ENCODE results near the gene TCF7L1. TPM values are rescaled to one million over a fixed set of nuclear protein-coding genes. Genes with fewer than 3 reads are reported as not detected.

Gene TCF7L1
- total and polyA plus RNA-seq, 12 donors: 4.5 to 10.9 (median 6.3) TPM

- no peak for TF ChIP-seq CTCF (IDR thresholded peaks at IDR 0.05)
- Histone ChIP-seq H3K9me3 (no peaks in the 10 kb centered on the region), H3K4me3 (peak overlapping the region in 4 of 10 donors; percentile 5 to 37 (median 30)), H3K27ac (peak overlapping the region; percentile 30 to 82 (median 70)), H3K36me3 (no peaks in the 10 kb centered on the region), H3K27me3 (no peaks in the 10 kb centered on the region), H3K4me1 (peaks cover 14 to 84% (median 35%) of the 10 kb centered on the region in 9 donors)
- 67 to 77% methylated on average over 9 of the region's 9 CpGs for WGBS, 2 donors
- intact Hi-C loops (cut with DNase I): loop anchor here in 1 of 10 donors (5.0 kb wide), 1 partner anchor 139 kb away; no protein-coding TSS in a partner anchor
- DNase-seq (no peak), ATAC-seq (no peak)
These were observed 142.9 kb downstream of the TCF7L1 start for GRCh38 chr2:85275984-85276540.

DNA sequence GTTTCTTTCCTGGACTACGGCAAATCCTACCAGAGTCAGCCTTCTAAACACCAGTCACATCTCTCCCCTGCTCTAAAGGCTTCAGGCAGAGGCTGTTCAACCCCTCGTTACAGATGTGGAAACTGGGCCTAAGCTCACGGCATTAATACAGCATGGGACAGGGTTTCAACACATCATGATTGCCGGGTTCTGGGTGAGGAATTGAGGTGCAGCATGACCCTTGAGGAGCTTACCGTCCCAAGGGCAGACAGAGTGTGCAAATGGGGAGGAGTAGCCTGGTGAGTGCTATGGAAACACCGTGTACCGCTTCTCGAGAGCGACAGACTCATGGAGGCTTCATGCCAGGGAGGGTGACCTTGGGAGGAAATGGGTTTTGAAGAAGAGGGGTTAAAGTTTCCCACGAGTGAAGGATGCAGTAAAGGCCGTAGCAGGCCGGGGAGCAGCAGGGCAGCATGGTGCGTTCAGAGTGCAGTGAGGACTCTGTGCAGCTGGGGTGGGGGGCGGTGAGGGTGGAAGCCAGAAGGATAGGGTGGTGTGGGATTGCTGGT is 143.5 kb downstream of the TCF7L1 start:
- H3K9me3 ChIP-seq: no peaks in the 10 kb centered on the region
- 49 to 54% methylated on average over 14 of the region's 14 CpGs for WGBS, 2 donors
- peak overlapping the region; percentile 30 to 82 (median 70) for H3K27ac ChIP-seq
- no peaks in the 10 kb centered on the region for H3K36me3 ChIP-seq
- H3K27me3 ChIP-seq: no peaks in the 10 kb centered on the region
- ATAC-seq: peak in 6 of 8 donors; percentile 21 to 36 (median 26)
- DNase-seq: no peak
- no peak for TF ChIP-seq CTCF (IDR thresholded peaks at IDR 0.05)
- H3K4me1 ChIP-seq: peaks cover 14 to 78% (median 33%) of the 10 kb centered on the region in 9 donors
- H3K4me3 ChIP-seq: peak overlapping the region in 3 of 10 donors; percentile 29 to 37 (median 30)
- intact Hi-C loops (cut with DNase I): loop anchor here in 1 of 10 donors (5.0 kb wide), 1 partner anchor 139 kb away; no protein-coding TSS in a partner anchor

- no peaks in the 10 kb centered on the region for H3K36me3 ChIP-seq
- intact Hi-C loops (cut with DNase I): loop anchor here in 1 of 10 donors (5.0 kb wide), 1 partner anchor 140 kb away; no protein-coding TSS in a partner anchor
- peaks cover 14 to 69% (median 33%) of the 10 kb centered on the region in 9 donors for H3K4me1 ChIP-seq
- WGBS, 2 donors: 15 to 25% methylated on average over 15 of the region's 15 CpGs
- H3K27me3 ChIP-seq: no peaks in the 10 kb centered on the region
- peak overlapping the region in 9 of 10 donors; percentile 7 to 82 (median 72) for H3K27ac ChIP-seq
- DNase-seq: peak; percentile 56 to 75
- no peaks in the 10 kb centered on the region for H3K9me3 ChIP-seq
- peak; percentile 74 to 89 (median 83) for ATAC-seq
- peak overlapping the region in 5 of 10 donors; percentile 21 to 37 (median 23) for H3K4me3 ChIP-seq
- TF ChIP-seq CTCF (IDR thresholded peaks at IDR 0.05): no peak
These were observed 144.4 kb downstream of the TCF7L1 start for GRCh38 chr2:85277416-85278158.

- WGBS, 2 donors: 69 to 71% methylated on average over 2 of the region's 2 CpGs
- Histone ChIP-seq H3K9me3 (no peaks in the 10 kb centered on the region), H3K27me3 (no peaks in the 10 kb centered on the region), H3K4me3 (peak overlapping the region in 2 of 10 donors; percentile 23 to 37), H3K27ac (peak overlapping the region in 8 of 10 donors; percentile 7 to 82 (median 72)), H3K4me1 (peaks cover 14 to 62% (median 33%) of the 10 kb centered on the region in 9 donors), H3K36me3 (peaks cover 0 to 2% (median 0%) of the 10 kb centered on the region in 9 donors)
- no peak for DNase-seq
- ATAC-seq: no peak
- TF ChIP-seq CTCF (IDR thresholded peaks at IDR 0.05): no peak
- intact Hi-C loops (cut with DNase I): loop anchor here in 1 of 10 donors (5.0 kb wide), 1 partner anchor 141 kb away; no protein-coding TSS in a partner anchor
These were observed 145.2 kb downstream of the TCF7L1 start for GRCh38 chr2:85278361-85278760.
